WTC11 (cell line): ENCODE measurements around the gene FAM50A.

Experiments used
- EMX1 ChIP-seq: fragments of 250-450 bp; sonication (Bioruptor Pico); IDR thresholded peaks from 2 replicates; pipeline ENCODE4 v1.8.0; 2021; ENCODE audit warnings: mild to moderate bottlenecking
- FOXP1 ChIP-seq: sonication (generic); formaldehyde crosslinking; IDR thresholded peaks from 2 replicates; pipeline ENCODE4 v1.8.0; 2022; ENCODE audit warnings: missing genetic modification reagents, mild to moderate bottlenecking, moderate library complexity, borderline replicate concordance
- NFYB ChIP-seq: sonication (generic); formaldehyde crosslinking; conservative IDR thresholded peaks from 2 replicates; pipeline ENCODE4 v1.8.0; 2022; ENCODE audit warnings: low read depth, missing genetic modification reagents
- ZNF263 ChIP-seq: sonication (generic); formaldehyde crosslinking; IDR thresholded peaks from 2 replicates; pipeline ENCODE4 v1.8.1; 2022; ENCODE audit warnings: low read depth, mild to moderate bottlenecking, moderate library complexity, missing genetic modification reagents
- TF ChIP-seq, protein P1 (sequence below): fragments of 200-600 bp; IDR thresholded peaks from 2 replicates; pipeline ENCODE4 v1.8.0; 2022; ENCODE audit warnings: antibody characterized with exemption
- TF ChIP-seq, protein P2 (sequence below): fragments of 250-450 bp; sonication (Bioruptor Pico); IDR thresholded peaks from 2 replicates; pipeline ENCODE4 v1.9.0; 2021; ENCODE audit warnings: moderate library complexity, mild to moderate bottlenecking, inconsistent platforms, borderline replicate concordance
- TF ChIP-seq, protein P3 (sequence below): fragments of 250-450 bp; sonication (Bioruptor Pico); conservative IDR thresholded peaks from 2 replicates; pipeline ENCODE4 v1.9.0; 2021; ENCODE audit warnings: mild to moderate bottlenecking
- TF ChIP-seq, protein P4 (sequence below): sonication (generic); formaldehyde crosslinking; IDR thresholded peaks from 2 replicates; pipeline ENCODE4 v1.8.0; 2022; ENCODE audit warnings: mild to moderate bottlenecking, missing genetic modification reagents

DNA sequence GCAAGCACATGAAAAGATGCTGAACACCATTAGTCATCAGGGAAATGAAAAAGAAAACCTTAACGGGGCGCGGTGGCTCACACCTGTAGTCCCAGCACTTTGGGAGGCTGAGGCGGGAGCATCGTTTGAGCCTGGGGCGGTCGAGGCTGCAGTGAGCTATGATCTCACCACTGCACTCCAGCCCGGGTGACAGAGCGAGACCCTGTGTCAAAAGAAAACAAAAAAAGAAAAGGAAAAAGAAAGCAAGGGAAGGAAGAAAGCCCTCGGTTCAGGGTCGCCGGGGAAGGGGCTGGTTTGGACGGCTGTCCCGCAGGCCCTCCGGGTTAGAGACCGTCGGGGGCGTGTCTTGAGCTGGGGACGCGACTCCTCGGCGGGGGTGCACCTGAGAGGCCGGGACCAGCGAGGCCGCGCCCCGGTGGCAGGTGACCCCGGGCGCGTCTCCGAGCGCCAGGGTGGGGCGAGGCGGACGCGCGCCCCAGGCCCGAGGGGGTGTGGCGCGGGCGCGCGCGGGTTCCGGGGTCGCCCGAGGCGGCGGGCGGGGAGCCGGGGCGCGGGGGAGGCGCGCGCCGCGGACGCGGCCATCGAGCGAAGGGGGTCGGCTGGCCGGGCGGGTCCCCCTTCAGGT lies 13.7 kb downstream of the FAM50A start:
- TF ChIP-seq, protein P1, sequence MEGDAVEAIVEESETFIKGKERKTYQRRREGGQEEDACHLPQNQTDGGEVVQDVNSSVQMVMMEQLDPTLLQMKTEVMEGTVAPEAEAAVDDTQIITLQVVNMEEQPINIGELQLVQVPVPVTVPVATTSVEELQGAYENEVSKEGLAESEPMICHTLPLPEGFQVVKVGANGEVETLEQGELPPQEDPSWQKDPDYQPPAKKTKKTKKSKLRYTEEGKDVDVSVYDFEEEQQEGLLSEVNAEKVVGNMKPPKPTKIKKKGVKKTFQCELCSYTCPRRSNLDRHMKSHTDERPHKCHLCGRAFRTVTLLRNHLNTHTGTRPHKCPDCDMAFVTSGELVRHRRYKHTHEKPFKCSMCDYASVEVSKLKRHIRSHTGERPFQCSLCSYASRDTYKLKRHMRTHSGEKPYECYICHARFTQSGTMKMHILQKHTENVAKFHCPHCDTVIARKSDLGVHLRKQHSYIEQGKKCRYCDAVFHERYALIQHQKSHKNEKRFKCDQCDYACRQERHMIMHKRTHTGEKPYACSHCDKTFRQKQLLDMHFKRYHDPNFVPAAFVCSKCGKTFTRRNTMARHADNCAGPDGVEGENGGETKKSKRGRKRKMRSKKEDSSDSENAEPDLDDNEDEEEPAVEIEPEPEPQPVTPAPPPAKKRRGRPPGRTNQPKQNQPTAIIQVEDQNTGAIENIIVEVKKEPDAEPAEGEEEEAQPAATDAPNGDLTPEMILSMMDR: no peak
- no peak for TF ChIP-seq NFYB (CRISPR knock-in tag)
- TF ChIP-seq, protein P2, sequence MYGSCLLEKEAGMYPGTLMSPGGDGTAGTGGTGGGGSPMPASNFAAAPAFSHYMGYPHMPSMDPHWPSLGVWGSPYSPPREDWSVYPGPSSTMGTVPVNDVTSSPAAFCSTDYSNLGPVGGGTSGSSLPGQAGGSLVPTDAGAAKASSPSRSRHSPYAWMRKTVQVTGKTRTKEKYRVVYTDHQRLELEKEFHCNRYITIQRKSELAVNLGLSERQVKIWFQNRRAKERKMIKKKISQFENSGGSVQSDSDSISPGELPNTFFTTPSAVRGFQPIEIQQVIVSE (CRISPR knock-in tag): no peak
- TF ChIP-seq EMX1 (CRISPR knock-in tag): no peak
- TF ChIP-seq, protein P3, sequence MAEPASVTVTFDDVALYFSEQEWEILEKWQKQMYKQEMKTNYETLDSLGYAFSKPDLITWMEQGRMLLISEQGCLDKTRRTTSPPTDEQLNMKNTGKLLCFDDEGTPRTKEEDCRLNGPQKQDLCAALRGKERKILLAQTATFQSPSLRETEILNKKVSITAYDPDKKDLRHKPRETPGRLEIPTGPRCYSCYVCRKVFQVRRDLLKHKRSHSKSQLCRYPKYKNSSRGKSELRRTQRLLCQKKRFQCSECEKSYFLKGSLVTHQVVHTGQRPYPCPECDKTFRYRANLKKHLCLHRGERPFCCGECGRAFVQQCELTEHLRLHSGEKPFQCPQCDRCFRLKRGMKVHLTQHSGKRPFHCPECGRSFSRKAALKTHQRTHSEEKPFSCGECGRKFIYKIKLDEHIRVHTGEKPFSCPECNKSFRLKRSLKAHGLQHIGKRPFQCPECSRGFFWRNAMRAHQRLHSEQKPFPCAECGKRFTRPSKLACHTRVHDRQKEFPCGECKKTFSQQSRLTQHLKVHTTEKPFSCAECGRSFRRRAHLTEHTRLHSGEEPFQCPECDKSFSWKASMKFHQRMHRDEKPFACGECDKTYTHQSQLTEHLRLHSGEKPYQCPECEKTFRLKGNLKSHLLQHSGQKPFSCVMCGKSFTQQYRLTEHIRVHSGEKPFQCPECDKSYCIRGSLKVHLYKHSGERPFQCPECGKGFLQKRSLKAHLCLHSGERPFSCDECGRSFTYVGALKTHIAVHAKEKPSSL: no peak
- TF ChIP-seq ZNF263 (CRISPR knock-in tag): no peak
- no peak for TF ChIP-seq FOXP1 (CRISPR knock-in tag)
- TF ChIP-seq, protein P4, sequence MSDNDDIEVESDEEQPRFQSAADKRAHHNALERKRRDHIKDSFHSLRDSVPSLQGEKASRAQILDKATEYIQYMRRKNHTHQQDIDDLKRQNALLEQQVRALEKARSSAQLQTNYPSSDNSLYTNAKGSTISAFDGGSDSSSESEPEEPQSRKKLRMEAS (CRISPR knock-in tag): no peak
